Measurements from ENCODE around the gene CDHR5.

The CDHR5 gene

DNA sequence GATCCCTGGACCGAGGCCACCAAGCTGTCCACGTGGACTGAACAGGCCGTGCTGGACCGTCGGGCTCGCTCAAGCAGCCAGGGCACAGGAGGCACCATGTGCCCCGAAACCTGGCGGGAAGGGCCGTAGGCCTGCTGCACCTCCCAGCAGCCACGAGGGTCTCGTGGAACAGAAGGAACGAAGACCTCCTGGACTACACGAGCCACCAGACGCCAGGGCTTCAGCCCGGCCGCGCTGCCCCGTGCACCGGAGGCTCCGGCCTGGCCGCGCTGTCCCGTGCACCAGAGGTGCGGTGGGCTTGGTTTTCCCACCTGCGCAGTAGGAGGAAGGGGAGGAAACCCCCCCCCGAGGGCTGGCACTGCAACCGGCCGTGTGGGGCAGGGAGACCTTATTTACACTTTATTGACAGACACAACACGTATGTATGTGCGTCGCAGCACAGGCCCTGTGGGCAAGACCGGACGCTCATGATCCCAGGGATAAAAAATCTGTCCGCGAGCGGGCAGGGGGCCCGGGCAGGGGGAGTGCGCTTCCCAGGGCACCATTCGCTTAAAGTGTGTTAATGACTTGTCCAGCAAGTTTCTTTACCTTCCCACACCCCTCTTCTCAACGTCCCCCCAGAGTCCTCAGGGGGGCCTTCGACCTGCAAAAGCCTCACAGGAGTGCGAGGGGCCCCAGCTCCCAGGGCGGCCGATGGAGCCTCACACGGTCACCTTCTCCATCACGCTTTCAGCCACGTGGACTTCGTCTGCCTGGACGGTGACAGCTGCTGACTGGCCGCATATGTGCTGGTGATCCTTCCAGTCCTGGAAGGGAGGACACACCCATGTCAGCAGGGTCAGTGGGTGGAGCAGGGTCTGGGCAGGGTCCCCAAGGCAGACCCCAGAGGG is 19.3 kb upstream of the CDHR5 start:
- DNase-seq: no peak

DNA sequence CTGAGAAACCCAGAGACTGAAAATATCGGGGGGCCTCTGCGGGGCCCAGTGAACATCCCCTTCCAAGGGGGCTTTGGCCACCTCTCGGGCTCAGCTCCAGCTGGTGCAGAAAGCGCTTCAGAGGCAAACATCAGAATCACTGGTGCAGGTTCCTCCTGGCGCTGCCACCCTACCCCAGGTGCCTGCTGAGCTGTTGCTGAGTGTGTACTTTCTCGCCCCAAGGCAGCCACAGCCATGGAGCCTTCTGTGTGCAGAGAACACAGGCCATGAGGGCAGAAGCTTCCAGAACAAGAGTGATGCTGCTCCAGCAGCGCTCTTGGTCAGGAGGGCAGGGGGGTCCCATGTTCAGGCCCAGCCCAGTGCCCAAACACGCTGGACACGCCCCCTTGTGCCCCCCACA is 18.6 kb upstream of the CDHR5 start:
- no peak for DNase-seq

GRCh38 chr11:641806-642370 is 17.1 kb upstream of the CDHR5 start:
- no peak for DNase-seq

DNA sequence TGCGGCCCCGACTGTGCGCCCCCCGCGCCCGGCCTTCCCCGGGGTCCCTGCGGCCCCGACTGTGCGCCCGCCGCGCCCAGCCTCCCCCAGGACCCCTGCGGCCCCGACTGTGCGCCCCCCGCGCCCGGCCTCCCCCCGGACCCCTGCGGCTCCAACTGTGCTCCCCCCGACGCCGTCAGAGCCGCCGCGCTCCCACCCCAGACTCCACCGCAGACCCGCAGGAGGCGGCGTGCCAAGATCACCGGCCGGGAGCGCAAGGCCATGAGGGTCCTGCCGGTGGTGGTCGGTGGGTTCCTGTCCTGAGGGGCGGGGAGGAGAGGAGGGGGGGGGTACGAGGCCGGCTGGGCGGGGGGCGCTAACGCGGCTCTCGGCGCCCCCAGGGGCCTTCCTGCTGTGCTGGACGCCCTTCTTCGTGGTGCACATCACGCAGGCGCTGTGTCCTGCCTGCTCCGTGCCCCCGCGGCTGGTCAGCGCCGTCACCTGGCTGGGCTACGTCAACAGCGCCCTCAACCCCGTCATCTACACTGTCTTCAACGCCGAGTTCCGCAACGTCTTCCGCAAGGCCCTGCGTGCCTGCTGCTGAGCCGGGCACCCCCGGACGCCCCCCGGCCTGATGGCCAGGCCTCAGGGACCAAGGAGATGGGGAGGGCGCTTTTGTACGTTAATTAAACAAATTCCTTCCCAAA is 15.4 kb upstream of the CDHR5 start:
- DNase-seq: no peak

DNA sequence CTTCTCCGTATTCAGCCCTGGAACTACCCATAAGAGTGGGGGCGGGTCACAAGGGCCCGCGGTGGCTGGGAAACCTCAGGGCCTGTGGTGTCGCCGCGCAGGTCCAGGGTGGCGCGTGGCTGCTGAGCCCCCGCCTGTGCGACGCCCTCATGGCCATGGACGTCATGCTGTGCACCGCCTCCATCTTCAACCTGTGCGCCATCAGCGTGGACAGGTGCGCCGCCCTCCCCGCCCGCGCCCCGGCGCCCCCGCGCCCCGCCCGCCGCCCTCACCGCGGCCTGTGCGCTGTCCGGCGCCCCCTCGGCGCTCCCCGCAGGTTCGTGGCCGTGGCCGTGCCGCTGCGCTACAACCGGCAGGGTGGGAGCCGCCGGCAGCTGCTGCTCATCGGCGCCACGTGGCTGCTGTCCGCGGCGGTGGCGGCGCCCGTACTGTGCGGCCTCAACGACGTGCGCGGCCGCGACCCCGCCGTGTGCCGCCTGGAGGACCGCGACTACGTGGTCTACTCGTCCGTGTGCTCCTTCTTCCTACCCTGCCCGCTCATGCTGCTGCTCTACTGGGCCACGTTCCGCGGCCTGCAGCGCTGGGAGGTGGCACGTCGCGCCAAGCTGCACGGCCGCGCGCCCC is 14.7 kb upstream of the CDHR5 start:
- no peak for DNase-seq

DNA sequence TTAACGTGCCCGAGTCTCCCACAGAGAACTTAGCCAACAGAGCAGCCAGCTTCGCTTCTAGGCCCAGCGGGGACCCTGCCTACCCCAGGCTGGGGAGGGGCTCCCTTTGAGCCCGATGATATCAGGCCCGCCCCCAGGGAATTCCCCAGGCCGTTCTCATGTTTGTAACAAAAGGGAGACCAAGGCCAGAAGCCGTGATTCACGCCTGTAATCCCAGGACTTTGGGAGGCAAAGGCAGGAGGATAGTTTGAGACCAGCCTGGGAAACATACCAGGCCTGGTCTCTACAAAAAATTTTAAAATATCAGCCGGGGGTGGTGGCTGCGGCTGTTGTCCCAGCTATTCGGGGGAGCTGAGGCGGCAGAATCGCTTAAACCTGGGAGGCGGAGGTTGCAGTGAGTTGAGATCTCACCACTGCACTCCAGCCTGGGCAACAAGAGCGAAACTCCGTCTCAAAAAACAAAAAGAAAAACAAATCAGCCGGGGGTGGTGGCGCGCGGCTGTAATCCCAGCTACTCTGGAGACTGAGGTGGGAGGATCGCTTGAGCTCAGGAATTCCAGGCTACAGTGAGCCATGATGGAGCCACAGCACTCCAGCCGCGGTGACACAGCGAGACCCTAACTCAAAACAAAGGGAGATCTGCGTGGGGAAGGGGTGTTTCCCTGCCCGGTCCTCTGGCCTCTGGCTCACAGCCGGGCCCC is 14.0 kb upstream of the CDHR5 start:
- DNase-seq: no peak

DNA sequence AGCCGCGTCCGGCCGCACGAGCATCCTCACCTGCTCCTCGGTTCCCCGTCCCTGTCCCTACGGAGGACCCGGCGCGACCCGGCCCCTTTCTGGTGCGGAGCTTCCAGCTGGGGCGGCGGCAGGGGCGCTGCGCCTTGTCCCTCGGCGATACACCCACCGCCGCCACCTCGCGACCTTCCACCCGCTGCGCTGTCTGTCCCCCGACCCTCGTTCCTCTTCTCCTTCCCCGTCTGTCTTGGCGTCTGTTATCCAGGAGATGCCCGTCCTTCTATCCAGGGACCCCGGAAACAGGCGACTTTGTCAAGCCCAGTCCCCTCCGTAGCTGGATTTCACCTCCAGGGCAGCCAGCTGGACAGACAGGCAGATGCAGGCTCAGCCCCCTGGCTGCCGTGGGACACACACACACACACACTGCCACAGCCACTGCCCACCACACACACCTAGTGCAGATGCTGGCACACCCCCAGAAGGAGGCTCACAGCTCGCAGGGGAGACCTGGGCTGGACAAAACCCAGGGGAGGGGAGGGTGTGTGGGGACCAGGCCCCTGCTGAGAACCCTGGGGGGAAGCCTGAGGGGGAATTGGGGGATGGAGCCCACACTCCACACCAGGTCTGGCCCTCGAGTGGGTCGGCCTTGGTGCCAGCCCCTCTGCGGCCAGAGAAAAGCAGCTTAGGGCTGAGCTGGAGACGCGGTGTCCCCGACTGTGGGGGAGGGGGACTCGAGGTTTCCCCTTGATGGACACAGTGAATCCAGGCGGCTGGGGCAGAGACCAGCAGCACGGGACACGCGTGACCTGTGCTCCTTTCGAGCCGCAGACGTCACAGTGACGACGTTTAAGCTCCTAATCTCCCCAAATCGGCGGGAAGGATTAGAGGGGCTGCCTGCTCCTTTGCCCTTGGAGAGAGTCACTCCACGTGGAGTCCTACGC is 13.1 kb upstream of the CDHR5 start:
- DNase-seq: no peak

DNA sequence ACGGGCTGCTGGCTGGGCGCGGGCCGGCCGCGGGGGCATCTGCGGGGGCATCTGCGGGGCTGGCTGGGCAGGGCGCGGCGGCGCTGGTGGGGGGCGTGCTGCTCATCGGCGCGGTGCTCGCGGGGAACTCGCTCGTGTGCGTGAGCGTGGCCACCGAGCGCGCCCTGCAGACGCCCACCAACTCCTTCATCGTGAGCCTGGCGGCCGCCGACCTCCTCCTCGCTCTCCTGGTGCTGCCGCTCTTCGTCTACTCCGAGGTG is 12.5 kb upstream of the CDHR5 start:
- DNase-seq: no peak

DNA sequence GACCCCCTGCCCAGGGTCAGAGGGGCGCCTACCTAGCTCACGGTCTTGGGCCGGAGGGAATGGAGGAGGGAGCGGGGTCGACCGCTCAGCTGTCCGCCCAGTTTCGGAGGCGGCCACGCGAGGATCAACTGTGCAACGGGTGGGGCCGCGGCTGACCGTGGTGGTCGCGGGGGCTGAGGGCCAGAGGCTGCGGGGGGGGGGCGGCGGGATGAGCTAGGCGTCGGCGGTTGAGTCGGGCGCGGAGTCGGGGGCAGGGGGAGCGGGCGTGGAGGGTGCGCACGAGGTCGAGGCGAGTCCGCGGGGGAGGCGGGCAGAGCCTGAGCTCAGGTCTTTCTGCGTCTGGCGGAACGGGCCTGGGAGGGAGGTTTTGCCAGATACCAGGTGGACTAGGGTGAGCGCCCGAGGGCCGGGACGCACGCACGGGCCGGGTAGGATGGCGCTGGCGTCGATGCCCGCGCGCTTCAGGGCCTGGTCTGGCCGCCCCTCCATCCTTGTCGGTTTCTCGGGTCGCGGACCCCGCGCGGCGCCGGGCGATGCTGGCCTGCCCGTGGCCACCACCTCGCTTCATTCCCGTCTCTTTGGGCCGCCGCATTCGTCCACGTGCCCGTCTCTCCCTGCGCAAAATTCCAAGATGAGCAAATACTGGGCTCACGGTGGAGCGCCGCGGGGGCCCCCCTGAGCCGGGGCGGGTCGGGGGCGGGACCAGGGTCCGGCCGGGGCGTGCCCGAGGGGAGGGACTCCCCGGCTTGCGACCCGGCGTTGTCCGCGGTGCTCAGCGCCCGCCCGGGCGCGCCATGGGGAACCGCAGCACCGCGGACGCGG is 12.0 kb upstream of the CDHR5 start, which contains the start of gene DRD4:
DRD4 (plus strand) TSS at position 759 of the 822 bp plus-strand sequence; CDS start at position 795, 36 bp downstream.
- no peak for DNase-seq

DNA sequence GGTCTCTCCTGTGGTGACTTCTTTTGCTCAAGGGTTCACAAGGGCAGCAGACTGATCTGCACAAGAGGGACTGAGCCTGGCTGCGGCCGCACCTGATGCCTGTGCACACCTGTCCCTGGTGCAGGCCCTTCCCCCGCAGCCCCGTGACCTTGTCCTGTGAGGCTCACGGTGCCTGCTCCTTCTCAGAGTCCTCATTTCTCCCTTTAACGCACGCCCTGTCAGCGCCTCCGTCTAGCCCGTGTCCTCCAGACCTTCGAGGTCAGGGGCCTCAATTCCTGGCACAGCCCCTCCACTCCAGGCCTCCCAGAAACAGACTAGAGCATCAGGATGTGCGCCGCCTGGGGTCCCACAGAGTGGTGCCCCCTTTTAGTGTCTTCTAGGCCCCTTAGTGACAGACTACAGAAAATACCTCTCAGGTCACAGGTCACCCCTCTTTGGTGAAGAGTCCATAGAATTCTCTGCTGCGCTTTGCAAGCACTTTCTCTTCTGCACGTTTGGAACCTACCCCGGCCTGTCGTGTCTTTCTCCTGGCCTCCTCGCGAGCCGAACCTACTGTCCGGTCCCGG is 11.3 kb upstream of the CDHR5 start:
- no peak for DNase-seq

GRCh38 chr11:630871-631270 is 6.1 kb upstream of the CDHR5 start:
- no peak for DNase-seq

- no peak for DNase-seq
These were observed 4.5 kb upstream of the CDHR5 start for GRCh38 chr11:629237-629583.

DNA sequence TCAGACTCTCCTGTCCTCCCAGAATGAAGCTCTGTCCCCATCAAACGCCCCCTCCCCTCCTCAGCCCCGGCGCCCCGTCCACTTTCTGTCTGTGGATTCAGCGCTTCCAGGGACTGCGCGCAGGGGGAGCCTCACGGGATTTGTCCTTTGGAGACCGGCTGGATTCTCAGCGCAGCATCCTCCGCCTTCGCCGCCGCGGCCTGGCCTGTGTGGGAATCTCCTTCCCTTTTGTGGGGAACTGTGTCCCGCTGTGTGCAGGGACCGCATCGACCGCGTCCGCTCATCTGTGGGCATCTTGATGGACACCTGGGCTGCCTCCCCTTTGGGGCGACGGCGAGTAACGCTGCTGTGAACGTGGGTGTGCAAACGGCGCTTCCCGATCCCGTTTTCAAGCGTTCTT is 3.3 kb upstream of the CDHR5 start:
- no peak for DNase-seq

GRCh38 chr11:627308-627576 is 2.5 kb upstream of the CDHR5 start:
- DNase-seq: no peak

- DNase-seq: no peak
These were observed 1.9 kb upstream of the CDHR5 start, which contains the start of gene SCT for GRCh38 chr11:626475-627307. Gene SCT, minus strand, starts transcription at chr11:627181. Its CDS starts 38 bp downstream, at chr11:627143.

DNA sequence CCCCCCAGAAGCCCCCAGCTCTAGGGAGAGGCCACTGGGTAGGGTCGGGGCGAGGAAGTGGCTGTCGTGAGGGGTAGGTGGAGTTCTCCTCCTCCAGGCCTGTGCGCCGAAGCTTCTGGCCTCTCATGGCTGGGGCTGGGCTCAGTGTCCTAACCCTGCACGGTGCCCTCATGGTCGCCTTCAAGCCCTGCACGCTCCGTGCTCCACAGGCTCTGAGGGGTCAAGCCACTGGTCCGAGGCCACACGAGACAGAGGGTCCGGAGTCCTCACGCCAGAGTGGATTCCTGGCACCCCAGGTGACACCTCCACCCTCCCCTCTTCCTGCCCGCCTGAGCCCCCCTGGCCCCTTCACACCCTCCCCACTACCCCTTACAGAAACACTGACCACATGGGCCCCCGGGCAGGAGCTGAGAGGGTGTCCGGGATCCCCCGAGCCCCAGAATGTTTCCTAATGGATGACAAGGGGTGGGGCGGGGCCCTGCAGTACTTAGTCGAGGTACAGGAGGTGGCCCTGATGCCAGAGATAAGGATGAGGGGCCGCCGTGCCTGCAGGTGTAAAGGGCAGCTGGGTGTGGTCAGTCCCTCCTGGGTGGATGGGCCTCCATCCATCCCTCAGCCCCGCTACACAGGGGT is 997 bp upstream of the CDHR5 start:
- no peak for DNase-seq

- no peak for DNase-seq
These were observed 603 bp downstream of the CDHR5 start for GRCh38 chr11:623999-624704.

DNA sequence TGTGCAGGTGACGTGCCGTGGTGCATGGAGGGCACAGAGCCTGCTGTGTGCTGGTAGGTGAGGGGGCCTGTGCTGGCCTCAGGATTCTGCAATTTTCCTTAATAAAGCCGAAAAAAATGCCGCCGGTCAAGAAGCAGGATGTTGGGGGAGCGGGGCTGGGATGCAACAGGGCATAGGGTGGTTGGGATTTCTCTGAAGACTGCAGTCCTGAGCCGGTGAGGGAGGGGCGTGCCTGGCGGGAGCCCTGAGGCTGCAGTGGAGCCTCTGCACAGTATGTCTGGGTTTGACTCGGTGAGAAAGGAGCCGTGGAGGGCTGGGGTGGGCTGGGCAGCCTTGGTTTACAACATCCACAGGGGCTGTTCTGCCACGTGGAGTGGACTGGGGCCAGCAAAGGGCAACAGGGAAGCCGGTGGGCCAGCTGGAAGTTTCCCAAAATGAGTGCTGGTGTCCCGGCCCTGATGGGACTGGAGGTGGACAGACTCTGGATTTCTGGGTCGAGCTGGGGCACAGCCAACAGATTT is 1.3 kb downstream of the CDHR5 start:
- DNase-seq: no peak

DNA sequence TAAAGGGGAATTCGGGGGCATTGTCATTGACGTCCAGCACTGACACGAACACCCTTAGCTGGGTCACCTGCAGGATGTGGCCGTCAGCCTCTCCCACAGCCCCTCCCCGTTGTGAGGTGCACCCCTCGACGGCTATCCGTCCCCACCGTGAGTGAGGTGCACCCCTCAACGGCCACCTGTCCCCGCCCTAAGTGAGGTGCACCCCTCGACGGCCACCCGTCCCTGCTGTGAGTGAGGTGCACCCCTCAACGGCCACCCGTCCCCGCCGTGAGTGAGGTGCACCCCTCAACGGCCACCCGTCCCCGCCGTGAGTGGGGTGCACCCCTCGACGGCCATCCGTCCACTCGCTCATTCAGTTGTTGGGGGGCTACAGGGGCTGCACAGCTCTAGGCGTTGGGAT is 2.9 kb downstream of the CDHR5 start:
- DNase-seq: no peak

All from NK-92 treated with Interleukin-12 subunit alpha and Interleukin-12 subunit beta, amount 100 ng/mL, for 24 hours (cell line).